ENCODE results near the gene PPP2R1B. TPM values are rescaled to one million over a fixed set of nuclear protein-coding genes. Genes with fewer than 3 reads are reported as not detected.

Gene PPP2R1B
- total RNA-seq, 1 experiment from 2014 or later: 109 TPM

DNA sequence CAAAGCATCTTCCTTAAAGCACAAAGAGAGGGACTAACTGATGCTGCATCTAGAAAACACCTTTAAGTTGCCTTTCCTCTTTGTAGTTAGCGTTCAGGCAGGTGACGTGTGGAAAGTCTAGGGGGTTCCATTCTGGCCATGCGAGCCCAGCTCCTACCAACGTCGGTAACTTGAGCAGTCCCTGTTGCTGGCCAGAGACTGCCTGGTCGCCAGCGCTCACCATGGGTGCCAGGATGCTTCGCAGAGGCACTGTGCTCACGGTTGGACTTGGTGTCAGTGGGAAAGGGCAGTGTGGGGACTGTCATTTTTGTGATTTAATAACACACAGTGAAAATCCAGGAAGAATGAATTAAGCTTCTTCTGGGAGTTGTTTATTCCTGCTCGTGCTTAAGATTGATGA, 40.6 kb downstream of the PPP2R1B start:
- Mint-ChIP-seq H3K4me1 (ENCODE audit: low read depth, unreplicated experiment) (no peaks in the 10 kb centered on the region), H3K4me3 (ENCODE audit: unreplicated experiment) (no peak overlapping the region), H3K27me3 (ENCODE audit: insufficient read depth, unreplicated experiment) (no peaks in the 10 kb centered on the region), H3K27ac (ENCODE audit: unreplicated experiment) (no peak overlapping the region), H3K36me3 (ENCODE audit: insufficient read depth, unreplicated experiment) (peaks cover 90% of the 10 kb centered on the region), H3K9me3 (ENCODE audit: unreplicated experiment) (no peaks in the 10 kb centered on the region)
- ChIA-PET POLR2A (no interaction called here), CTCF (no interaction called here)
- Histone ChIP-seq H3K4me1 (no peaks in the 10 kb centered on the region), H3K27me3 (replicated peaks; ENCODE audit: control insufficient read depth, insufficient read depth, low read length) (no peaks in the 10 kb centered on the region), H3K36me3 (ENCODE audit: control insufficient read depth, insufficient read depth, low read length) (peaks cover 9% of the 10 kb centered on the region), H3K4me3 (ENCODE audit: low read depth, low read length) (no peak overlapping the region), H3K9me3 (no peaks in the 10 kb centered on the region)
- no TSS peak for BruUV-seq (replicated peaks)
- DNase-seq: no peak
- TF ChIP-seq CTCF (IDR thresholded peaks at IDR 0.05; ENCODE audit: insufficient read depth in 1 of 2, low read depth in 1 of 2, low read length in 1 of 2, severe bottlenecking in 1 of 2, unreplicated experiment in 1 of 2): no peak
- intact Hi-C loops (cut with micrococcal nuclease; ENCODE audit: unreplicated experiment): no loop called here

- Mint-ChIP-seq H3K4me1 (ENCODE audit: low read depth, unreplicated experiment) (no peaks in the 10 kb centered on the region), H3K36me3 (ENCODE audit: insufficient read depth, unreplicated experiment) (peaks cover 92% of the 10 kb centered on the region), H3K27me3 (ENCODE audit: insufficient read depth, unreplicated experiment) (no peaks in the 10 kb centered on the region), H3K27ac (ENCODE audit: unreplicated experiment) (no peak overlapping the region), H3K9me3 (ENCODE audit: unreplicated experiment) (no peaks in the 10 kb centered on the region), H3K4me3 (ENCODE audit: unreplicated experiment) (no peak overlapping the region)
- CTCF ChIA-PET: no interaction called here
- Histone ChIP-seq H3K4me1 (no peaks in the 10 kb centered on the region), H3K27me3 (replicated peaks; ENCODE audit: control insufficient read depth, insufficient read depth, low read length) (no peaks in the 10 kb centered on the region), H3K4me3 (ENCODE audit: low read depth, low read length) (no peak overlapping the region), H3K9me3 (no peaks in the 10 kb centered on the region), H3K36me3 (ENCODE audit: control insufficient read depth, insufficient read depth, low read length) (peaks cover 13% of the 10 kb centered on the region)
- BruUV-seq (replicated peaks): TSS peak; percentile 16
- intact Hi-C loops (cut with micrococcal nuclease; ENCODE audit: unreplicated experiment): no loop called here
- TF ChIP-seq CTCF (IDR thresholded peaks at IDR 0.05; ENCODE audit: insufficient read depth in 1 of 2, low read depth in 1 of 2, low read length in 1 of 2, severe bottlenecking in 1 of 2, unreplicated experiment in 1 of 2): no peak
- no peak for DNase-seq
- POLR2A ChIA-PET: no interaction called here
Measured at GRCh38 chr11:111724615-111725129, 41.5 kb downstream of the PPP2R1B start.

DNA sequence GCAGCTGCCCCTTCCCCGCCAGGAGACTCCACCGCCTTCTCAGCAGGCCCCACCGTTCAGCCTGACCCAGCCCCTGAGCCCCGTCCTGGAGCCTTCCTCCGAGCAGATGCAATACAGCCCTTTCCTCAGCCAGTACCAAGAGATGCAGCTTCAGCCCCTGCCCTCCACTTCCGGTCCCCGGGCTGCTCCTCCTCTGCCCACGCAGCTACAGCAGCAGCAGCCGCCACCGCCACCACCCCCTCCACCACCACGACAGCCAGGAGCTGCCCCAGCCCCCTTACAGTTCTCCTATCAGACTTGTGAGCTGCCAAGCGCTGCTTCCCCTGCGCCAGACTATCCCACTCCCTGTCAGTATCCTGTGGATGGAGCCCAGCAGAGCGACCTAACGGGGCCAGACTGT, 42.6 kb downstream of the PPP2R1B start:
- no TSS peak for BruUV-seq (replicated peaks)
- H3K9me3 Mint-ChIP-seq (ENCODE audit: unreplicated experiment): no peaks in the 10 kb centered on the region

More for the DNA sequence above, 42.6 kb downstream of the PPP2R1B start:
- H3K4me3 ChIP-seq (ENCODE audit: low read depth, low read length): no peak overlapping the region
- no peaks in the 10 kb centered on the region for H3K4me1 ChIP-seq
- peaks cover 13% of the 10 kb centered on the region for H3K36me3 ChIP-seq (ENCODE audit: control insufficient read depth, insufficient read depth, low read length)
- TF ChIP-seq CTCF (IDR thresholded peaks at IDR 0.05; ENCODE audit: insufficient read depth in 1 of 2, low read depth in 1 of 2, low read length in 1 of 2, severe bottlenecking in 1 of 2, unreplicated experiment in 1 of 2): no peak
- Mint-ChIP-seq H3K36me3 (ENCODE audit: insufficient read depth, unreplicated experiment) (peaks cover 93% of the 10 kb centered on the region), H3K27me3 (ENCODE audit: insufficient read depth, unreplicated experiment) (no peaks in the 10 kb centered on the region), H3K4me1 (ENCODE audit: low read depth, unreplicated experiment) (peaks cover under 1% of the 10 kb centered on the region), H3K27ac (ENCODE audit: unreplicated experiment) (no peak overlapping the region), H3K4me3 (ENCODE audit: unreplicated experiment) (no peak overlapping the region)
- intact Hi-C loops (cut with micrococcal nuclease; ENCODE audit: unreplicated experiment): no loop called here
- CTCF ChIA-PET: interaction anchor here (0.7 kb wide), 1 partner anchor 119 kb away, joined by 4 read pairs; no protein-coding TSS in a partner anchor
- H3K27me3 ChIP-seq (replicated peaks; ENCODE audit: control insufficient read depth, insufficient read depth, low read length): no peaks in the 10 kb centered on the region
- DNase-seq: no peak
- POLR2A ChIA-PET: no interaction called here
- no peaks in the 10 kb centered on the region for H3K9me3 ChIP-seq
